HEK293 (cell line): ENCODE measurements around the gene UBE2G1.

Source experiments
- CTCF ChIA-PET: fragments of 350-600 bp; formaldehyde crosslinking; extraction: SDS; loops from one replicate; lab custom pipeline; 2021; ENCODE audit warnings: antibody characterized with exemption; lab: Yijun Ruan, JAX
- POLR2A ChIA-PET: fragments of 300-600 bp; formaldehyde crosslinking; extraction: SDS; loops from one replicate; lab custom pipeline; 2020; ENCODE audit warnings: antibody characterized with exemption, inconsistent platforms; lab: Yijun Ruan, JAX
- H3K27ac ChIP-seq: fragments of 200-500 bp; sonication (Bioruptor generic); 2 replicates; pipeline ENCODE4 v1.5.1; 2014; ENCODE audit warnings: low read depth, low read length, control low read depth, inconsistent platforms; ENCODE audit errors: extremely low read depth
- H3K36me3 ChIP-seq, 2 experiments: fragments of 200-500 bp in 1 of 2; sonication (Bioruptor generic) in 1 of 2; 1 replicate in 1 of 2; 2 replicates in 1 of 2; pipeline ENCODE4 v1.5.1; 2014 to 2017; ENCODE audit warnings: inconsistent platforms in 2 of 2, low read length in 2 of 2; ENCODE audit not compliant: control insufficient read depth in 2 of 2, insufficient read depth in 1 of 2
- H3K4me1 ChIP-seq: fragments of 200-500 bp; sonication (Bioruptor generic); 2 replicates; pipeline ENCODE4 v1.5.1; 2014; ENCODE audit warnings: mild to moderate bottlenecking, low read length, inconsistent platforms; ENCODE audit not compliant: control insufficient read depth, insufficient read depth
- H3K4me3 ChIP-seq: 2 replicates; pipeline ENCODE4 v1.5.1; 2011; ENCODE audit warnings: low read depth, mild to moderate bottlenecking, control low read depth, low read length, moderate library complexity
- H3K9me3 ChIP-seq: fragments of 200-500 bp; sonication (Bioruptor generic); 2 replicates; pipeline ENCODE4 v1.5.1; 2014; ENCODE audit warnings: low read depth, low read length, inconsistent platforms; ENCODE audit not compliant: control insufficient read depth, insufficient read depth
- AEBP2 ChIP-seq: fragments of 450-650 bp; formaldehyde crosslinking; IDR thresholded peaks from 2 replicates; pipeline ENCODE4 v1.5.1; 2016; ENCODE audit warnings: missing biosample characterization, missing genetic modification characterization, borderline replicate concordance
- GFI1B ChIP-seq: fragments of 450-650 bp; formaldehyde crosslinking; IDR thresholded peaks from 2 replicates; pipeline ENCODE4 v1.5.1; 2016; ENCODE audit warnings: missing biosample characterization, missing genetic modification characterization
- GLIS1 ChIP-seq: fragments of 450-650 bp; formaldehyde crosslinking; IDR thresholded peaks from 2 replicates; pipeline ENCODE4 v1.5.1; 2016; ENCODE audit warnings: missing biosample characterization, missing genetic modification characterization
- HOXA7 ChIP-seq: sonication (generic); formaldehyde crosslinking; IDR thresholded peaks from 2 replicates; pipeline ENCODE4 v1.8.1; 2022; ENCODE audit warnings: missing genetic modification reagents, borderline replicate concordance
- PRDM10 ChIP-seq: fragments of 450-650 bp; formaldehyde crosslinking; IDR thresholded peaks from 2 replicates; pipeline ENCODE4 v1.5.1; 2016; ENCODE audit warnings: missing biosample characterization, missing genetic modification characterization
- SP7 ChIP-seq: fragments of 450-650 bp; formaldehyde crosslinking; IDR thresholded peaks from 2 replicates; pipeline ENCODE4 v1.5.1; 2016; ENCODE audit warnings: missing biosample characterization, missing genetic modification characterization
- ZEB2 ChIP-seq: fragments of 450-650 bp; formaldehyde crosslinking; IDR thresholded peaks from 2 replicates; pipeline ENCODE4 v1.5.1; 2016; ENCODE audit warnings: missing biosample characterization, missing genetic modification characterization
- ZNF211 ChIP-seq: fragments of 450-650 bp; formaldehyde crosslinking; IDR thresholded peaks from 2 replicates; pipeline ENCODE4 v1.5.1; 2016; ENCODE audit warnings: low read depth, missing biosample characterization, missing genetic modification characterization
- ZNF266 ChIP-seq: fragments of 450-650 bp; formaldehyde crosslinking; IDR thresholded peaks from 2 replicates; pipeline ENCODE4 v1.5.1; 2016; ENCODE audit warnings: missing biosample characterization, missing genetic modification characterization, low read depth
- ZNF394 ChIP-seq: fragments of 450-650 bp; formaldehyde crosslinking; IDR thresholded peaks from 2 replicates; pipeline ENCODE4 v1.5.1; 2016; ENCODE audit warnings: missing biosample characterization, missing genetic modification characterization, mild to moderate bottlenecking, moderate library complexity, borderline replicate concordance
- ZNF473 ChIP-seq: fragments of 450-650 bp; formaldehyde crosslinking; IDR thresholded peaks from 2 replicates; pipeline ENCODE4 v1.5.1; 2017; ENCODE audit warnings: missing biosample characterization, missing genetic modification characterization
- ZNF514 ChIP-seq: fragments of 450-650 bp; formaldehyde crosslinking; IDR thresholded peaks from 2 replicates; pipeline ENCODE4 v1.5.1; 2016; ENCODE audit warnings: missing biosample characterization, missing genetic modification characterization
- ZNF560 ChIP-seq: fragments of 450-650 bp; formaldehyde crosslinking; IDR thresholded peaks from 2 replicates; pipeline ENCODE4 v1.5.1; 2017; ENCODE audit warnings: missing biosample characterization, missing genetic modification characterization, borderline replicate concordance
- ZNF747 ChIP-seq: fragments of 450-650 bp; formaldehyde crosslinking; IDR thresholded peaks from 2 replicates; pipeline ENCODE4 v1.5.1; 2016; ENCODE audit warnings: missing biosample characterization, missing genetic modification characterization
- ZNF768 ChIP-seq: fragments of 450-650 bp; formaldehyde crosslinking; IDR thresholded peaks from 2 replicates; pipeline ENCODE4 v1.5.1; 2018; ENCODE audit warnings: missing biosample characterization, mild to moderate bottlenecking, missing genetic modification characterization
- TF ChIP-seq, protein P1 (sequence below): fragments of 450-650 bp; formaldehyde crosslinking; IDR thresholded peaks from 2 replicates; pipeline ENCODE4 v1.5.1; 2016; ENCODE audit warnings: missing biosample characterization, missing genetic modification characterization
- TF ChIP-seq, protein P2 (sequence below): fragments of 450-650 bp; formaldehyde crosslinking; conservative IDR thresholded peaks from 2 replicates; pipeline ENCODE4 v1.5.1; 2016; ENCODE audit warnings: low read depth, missing biosample characterization, missing genetic modification characterization
- TF ChIP-seq, protein P3 (sequence below): fragments of 450-650 bp; formaldehyde crosslinking; IDR thresholded peaks from 2 replicates; pipeline ENCODE4 v1.5.1; 2017; ENCODE audit warnings: missing biosample characterization, missing genetic modification characterization

The UBE2G1 gene

GRCh38 chr17:4236456-4236855 is 130.0 kb downstream of the UBE2G1 start:
- peaks cover 68 to 70% of the 10 kb centered on the region in 2 experiments for H3K36me3 ChIP-seq
- no peaks in the 10 kb centered on the region; the same call in 1 of the 2 replicates for H3K4me1 ChIP-seq
- TF ChIP-seq, protein P1, sequence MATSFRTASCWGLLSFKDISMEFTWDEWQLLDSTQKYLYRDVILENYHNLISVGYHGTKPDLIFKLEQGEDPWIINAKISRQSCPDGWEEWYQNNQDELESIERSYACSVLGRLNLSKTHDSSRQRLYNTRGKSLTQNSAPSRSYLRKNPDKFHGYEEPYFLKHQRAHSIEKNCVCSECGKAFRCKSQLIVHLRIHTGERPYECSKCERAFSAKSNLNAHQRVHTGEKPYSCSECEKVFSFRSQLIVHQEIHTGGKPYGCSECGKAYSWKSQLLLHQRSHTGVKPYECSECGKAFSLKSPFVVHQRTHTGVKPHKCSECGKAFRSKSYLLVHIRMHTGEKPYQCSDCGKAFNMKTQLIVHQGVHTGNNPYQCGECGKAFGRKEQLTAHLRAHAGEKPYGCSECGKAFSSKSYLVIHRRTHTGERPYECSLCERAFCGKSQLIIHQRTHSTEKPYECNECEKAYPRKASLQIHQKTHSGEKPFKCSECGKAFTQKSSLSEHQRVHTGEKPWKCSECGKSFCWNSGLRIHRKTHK: no peak
- no peak for TF ChIP-seq ZNF747
- TF ChIP-seq ZEB2 (tag by site-specific recombination): no peak
- no peak for TF ChIP-seq ZNF211 (tag by site-specific recombination)
- no peak for TF ChIP-seq ZNF473 (tag by site-specific recombination)
- TF ChIP-seq, protein P2, sequence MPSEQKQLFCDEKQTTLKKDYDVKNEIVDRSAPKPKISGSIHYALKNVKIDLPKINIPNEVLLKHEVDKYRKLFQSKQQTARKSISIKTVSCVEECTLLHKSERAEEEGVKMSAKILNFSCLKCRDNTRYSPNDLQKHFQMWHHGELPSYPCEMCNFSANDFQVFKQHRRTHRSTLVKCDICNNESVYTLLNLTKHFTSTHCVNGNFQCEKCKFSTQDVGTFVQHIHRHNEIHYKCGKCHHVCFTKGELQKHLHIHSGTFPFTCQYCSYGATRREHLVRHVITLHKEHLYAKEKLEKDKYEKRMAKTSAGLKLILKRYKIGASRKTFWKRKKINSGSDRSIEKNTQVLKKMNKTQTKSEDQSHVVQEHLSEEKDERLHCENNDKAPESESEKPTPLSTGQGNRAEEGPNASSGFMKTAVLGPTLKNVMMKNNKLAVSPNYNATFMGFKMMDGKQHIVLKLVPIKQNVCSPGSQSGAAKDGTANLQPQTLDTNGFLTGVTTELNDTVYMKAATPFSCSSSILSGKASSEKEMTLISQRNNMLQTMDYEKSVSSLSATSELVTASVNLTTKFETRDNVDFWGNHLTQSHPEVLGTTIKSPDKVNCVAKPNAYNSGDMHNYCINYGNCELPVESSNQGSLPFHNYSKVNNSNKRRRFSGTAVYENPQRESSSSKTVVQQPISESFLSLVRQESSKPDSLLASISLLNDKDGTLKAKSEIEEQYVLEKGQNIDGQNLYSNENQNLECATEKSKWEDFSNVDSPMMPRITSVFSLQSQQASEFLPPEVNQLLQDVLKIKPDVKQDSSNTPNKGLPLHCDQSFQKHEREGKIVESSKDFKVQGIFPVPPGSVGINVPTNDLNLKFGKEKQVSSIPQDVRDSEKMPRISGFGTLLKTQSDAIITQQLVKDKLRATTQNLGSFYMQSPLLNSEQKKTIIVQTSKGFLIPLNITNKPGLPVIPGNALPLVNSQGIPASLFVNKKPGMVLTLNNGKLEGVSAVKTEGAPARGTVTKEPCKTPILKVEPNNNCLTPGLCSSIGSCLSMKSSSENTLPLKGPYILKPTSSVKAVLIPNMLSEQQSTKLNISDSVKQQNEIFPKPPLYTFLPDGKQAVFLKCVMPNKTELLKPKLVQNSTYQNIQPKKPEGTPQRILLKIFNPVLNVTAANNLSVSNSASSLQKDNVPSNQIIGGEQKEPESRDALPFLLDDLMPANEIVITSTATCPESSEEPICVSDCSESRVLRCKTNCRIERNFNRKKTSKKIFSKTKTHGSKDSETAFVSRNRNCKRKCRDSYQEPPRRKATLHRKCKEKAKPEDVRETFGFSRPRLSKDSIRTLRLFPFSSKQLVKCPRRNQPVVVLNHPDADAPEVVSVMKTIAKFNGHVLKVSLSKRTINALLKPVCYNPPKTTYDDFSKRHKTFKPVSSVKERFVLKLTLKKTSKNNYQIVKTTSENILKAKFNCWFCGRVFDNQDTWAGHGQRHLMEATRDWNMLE: no peak
- TF ChIP-seq SP7: no peak
- TF ChIP-seq GLIS1 (tag by site-specific recombination): no peak
- TF ChIP-seq ZNF394: no peak
- no peak for TF ChIP-seq ZNF768 (tag by site-specific recombination)
- TF ChIP-seq GFI1B (tag by site-specific recombination): no peak
- no peak for TF ChIP-seq PRDM10
- TF ChIP-seq AEBP2 (tag by site-specific recombination): no peak
- no peak for TF ChIP-seq ZNF560
- TF ChIP-seq ZNF514 (tag by site-specific recombination): no peak
- TF ChIP-seq ZNF266 (tag by site-specific recombination): no peak
- TF ChIP-seq, protein P3, sequence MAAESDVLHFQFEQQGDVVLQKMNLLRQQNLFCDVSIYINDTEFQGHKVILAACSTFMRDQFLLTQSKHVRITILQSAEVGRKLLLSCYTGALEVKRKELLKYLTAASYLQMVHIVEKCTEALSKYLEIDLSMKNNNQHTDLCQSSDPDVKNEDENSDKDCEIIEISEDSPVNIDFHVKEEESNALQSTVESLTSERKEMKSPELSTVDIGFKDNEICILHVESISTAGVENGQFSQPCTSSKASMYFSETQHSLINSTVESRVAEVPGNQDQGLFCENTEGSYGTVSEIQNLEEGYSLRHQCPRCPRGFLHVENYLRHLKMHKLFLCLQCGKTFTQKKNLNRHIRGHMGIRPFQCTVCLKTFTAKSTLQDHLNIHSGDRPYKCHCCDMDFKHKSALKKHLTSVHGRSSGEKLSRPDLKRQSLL (tag by site-specific recombination): no peak
- no peak for TF ChIP-seq HOXA7 (CRISPR knock-in tag)
- no peak overlapping the region for H3K27ac ChIP-seq
- H3K4me3 ChIP-seq: no peak overlapping the region
- POLR2A ChIA-PET: no interaction called here
- no peaks in the 10 kb centered on the region for H3K9me3 ChIP-seq
- CTCF ChIA-PET: interaction anchor here (1.0 to 1.7 kb wide), 3 partner anchors 12 to 36 kb away, joined by 3 to 7 read pairs (median 5); no protein-coding TSS in a partner anchor
